Daoy (cell line): ENCODE measurements around the gene NFIB. TPM values are rescaled to one million over a fixed set of nuclear protein-coding genes. Genes with fewer than 3 reads are reported as not detected.

Experiments used
- DNase-seq: peaks from one replicate; pipeline ENCODE4 v3.0.0-alpha.2; 2015; ENCODE audit warnings: low read depth
- total RNA-seq: library from RNA; depleted of rRNA; stranded (reverse); fragments of >200 nt; shearing (Covaris generic); gene quantifications from 2 replicates; pipeline ENCODE4 v1.2.3, GENCODE V29; 2014

The NFIB gene
- total RNA-seq, 1 experiment from 2014 or later, result 19.4 TPM

DNA sequence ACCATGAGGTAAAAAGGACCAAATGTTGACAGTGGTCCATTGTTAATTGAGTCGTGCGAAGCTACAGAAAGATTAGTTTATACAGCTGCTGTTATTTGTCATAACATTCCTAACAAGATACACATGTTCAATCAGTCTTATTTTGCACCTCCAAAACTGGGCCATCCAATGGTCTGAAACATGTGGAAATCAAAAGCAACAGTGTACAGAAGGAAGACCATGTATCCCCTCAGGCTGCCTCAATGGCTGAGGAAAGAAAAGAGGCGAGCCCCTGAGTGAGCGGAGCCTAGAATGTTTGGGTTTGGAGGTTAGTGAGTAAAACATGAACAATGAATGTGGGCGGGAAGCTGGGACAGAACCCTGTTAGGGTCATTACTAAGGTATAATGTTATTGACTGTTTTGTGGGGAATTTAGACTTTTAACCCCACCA lies 35.6 kb downstream of the NFIB start:
- DNase-seq, result peak; percentile 94

DNA sequence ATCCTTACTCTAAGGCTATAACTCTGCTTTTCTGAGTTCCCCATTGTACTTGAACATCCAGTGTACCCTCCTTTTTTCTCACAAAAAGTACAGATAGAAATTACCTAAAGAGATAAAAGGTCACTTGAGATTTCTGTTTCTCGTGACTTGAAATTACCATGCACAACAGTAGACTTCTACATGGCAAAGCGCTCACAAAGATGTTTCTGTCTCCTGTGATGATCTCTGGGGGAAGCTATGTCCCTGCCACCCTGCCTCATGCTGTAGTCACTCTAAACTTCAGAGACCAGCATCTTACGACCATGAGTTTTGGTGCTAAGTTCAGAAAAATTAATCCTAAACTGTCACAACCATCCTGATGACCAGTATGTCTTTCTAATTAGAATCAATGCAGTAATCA lies 36.2 kb downstream of the NFIB start:
- DNase-seq, result peak; percentile 30

GRCh38 chr9:14277244-14277643 lies 36.7 kb downstream of the NFIB start:
- DNase-seq, result peak; percentile 72

DNA sequence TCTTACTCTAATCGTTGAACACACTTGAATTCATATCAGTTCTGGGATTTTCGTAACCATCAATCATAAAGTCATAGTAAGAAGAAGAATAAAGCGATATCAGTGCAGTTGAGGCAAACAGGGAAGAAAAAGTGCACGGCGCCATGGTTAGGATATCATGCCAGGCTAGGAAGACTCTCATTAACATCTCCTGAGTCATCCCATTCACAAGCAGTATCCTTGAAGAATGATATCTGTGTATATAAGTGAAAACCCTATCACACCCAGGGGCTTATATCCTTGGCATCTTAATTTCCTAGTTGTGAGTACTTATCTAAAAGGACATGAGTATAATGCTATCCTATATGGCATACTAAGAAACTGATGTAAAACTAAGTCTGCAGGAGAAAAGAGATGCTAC lies 38.6 kb downstream of the NFIB start:
- peak; percentile 35 for DNase-seq

DNA sequence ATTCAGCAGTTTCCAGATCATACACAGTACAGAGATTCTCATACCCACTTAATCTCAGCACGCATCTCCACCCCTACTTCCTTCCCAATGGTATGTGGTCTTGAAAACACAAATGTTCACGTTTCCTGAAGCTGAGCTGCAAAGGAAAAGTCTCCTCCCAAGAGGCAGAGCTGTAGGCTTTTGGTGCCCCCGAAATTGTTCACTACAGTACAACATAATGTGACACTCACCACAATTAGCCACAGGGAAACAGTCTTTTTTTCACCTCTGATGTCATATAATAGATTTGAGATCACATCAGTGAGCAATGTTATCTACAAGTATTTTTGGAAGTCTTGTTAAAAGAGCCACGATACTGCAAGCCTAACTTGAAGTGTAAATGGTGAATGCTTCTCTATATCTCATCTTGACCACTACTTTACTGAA lies 40.2 kb downstream of the NFIB start:
- peak; percentile 70 for DNase-seq

GRCh38 chr9:14272927-14273528 lies 40.9 kb downstream of the NFIB start:
- DNase-seq, result no peak

DNA sequence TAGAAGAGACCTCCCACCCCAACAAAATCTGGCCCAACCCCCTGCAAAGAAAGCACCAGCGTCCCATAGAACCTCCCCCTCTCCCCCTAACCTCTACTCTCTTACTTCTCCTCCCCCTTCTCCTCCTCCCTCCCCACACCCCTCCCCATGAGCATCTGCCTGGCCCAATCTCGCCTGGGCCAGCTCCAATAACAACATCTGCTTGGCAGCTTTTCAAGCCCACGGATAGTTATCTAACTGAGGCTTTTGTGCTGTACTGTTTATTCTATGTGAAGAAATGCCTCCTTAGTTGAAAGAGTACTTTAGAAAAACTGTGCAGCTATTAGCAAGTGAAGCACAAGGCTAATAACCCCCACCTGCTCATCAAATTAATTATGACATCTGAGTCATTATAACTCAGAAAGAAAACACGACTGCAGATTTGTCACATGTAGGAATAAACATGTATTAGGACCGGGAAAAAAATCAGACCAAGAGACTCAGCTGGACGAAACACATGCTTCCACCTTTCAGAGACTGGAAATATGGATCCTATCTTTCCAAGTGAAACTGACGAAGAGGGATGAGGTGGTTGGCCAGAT lies 42.8 kb downstream of the NFIB start:
- DNase-seq, result peak; percentile 93

DNA sequence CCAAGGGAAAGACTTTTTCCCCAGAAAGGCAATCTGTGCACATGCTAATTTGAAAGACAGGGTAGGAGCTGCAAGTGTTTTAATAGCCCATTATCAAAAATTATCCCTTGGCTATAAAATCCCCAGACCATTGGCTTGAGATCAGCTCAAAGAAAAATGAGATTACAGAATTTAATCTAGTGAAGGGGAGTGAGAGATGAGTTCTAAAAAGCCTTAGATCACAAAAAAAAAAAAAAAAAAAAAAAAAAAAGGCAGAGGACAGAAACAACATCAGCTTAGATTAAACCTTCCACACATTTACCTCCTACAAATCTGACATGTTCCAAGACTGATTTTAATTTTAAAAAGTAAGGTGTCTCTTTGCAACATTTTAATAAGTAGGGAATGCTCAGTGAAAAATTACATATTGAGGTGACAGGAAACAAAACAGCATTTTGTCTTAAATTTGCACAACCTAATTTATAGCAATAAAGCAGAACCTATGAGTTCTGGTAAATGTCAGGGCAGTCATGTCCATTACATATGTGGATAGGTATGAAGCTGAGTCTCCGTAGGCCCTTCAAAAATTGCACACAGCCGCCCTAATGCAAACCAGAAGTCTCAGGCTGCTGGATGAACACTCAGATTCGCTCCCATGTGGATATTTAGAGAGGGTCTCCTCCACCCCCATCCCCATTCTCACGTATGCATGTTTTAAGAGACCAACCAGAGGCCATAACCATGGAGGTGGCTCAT lies 43.4 kb downstream of the NFIB start:
- DNase-seq, result peak; percentile 52

GRCh38 chr9:14269916-14270315 lies 44.0 kb downstream of the NFIB start:
- DNase-seq, result no peak

DNA sequence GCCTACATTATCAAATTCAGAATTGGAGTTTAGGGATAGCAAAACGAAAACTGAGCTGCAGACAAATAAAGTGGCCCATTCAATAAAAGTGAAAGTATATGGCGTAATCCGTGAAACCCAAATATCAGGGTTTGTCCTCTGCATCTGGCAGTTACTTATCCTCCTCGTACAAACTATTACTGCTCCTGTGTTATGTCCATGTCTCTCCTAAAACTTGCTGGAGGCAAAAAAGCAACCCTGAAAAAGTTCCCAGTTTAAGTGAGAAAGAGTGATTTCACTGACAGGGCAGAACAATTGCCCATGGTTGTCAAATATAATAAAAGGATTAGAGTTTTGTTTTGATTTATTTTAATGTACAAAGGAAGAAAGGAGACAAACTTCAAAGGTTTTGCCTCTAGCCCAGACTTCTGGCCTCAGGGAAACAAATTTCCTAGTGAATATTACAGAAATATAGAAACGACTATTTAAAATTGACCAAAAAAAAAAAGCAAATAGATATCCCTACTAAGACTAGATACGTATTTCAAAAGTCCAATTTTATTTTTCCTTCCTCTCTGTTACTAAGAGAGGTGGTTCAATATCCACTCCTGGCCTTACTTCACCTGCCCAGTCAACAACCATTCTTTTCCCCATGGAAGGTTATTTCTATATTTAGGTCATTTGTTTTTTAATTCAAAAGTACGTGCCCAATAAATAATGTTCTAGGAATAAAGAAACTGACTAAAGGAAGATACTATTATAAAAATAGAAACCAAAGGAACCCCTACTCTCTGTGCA lies 50.0 kb downstream of the NFIB start:
- no peak for DNase-seq

GRCh38 chr9:14262827-14263226 lies 51.1 kb downstream of the NFIB start:
- no peak for DNase-seq

GRCh38 chr9:14261616-14262015 lies 52.3 kb downstream of the NFIB start:
- DNase-seq, result no peak

- DNase-seq, result no peak
These were observed 53.8 kb downstream of the NFIB start for GRCh38 chr9:14260101-14260500.

DNA sequence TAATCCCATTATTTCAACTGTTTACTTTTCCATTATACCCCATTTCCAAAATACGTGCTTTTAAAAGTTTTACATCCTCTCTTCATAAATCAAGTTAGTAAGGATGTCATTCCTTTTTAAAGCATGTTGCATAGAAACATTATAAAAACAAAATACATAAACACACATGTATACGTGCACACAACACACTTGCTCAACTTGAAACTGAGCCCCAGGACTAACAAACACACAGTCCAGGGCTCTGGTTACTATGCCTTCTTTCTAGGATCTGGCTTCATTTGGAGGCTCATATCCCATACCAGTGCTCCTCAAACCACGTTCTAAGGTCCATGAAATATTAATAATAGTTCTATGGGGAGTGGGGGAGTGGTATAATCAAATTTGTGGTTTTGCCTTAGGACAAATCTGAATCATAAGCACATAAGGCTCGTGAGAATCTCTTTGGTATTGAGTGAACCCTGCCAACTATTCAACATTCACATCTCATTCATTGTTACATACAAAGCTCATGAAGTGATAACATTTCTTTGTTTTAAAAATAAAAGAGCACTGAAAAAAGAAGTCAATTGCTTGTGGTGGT lies 55.2 kb downstream of the NFIB start:
- no peak for DNase-seq

- DNase-seq, result no peak
These were observed 55.8 kb downstream of the NFIB start for GRCh38 chr9:14258156-14258555.

DNA sequence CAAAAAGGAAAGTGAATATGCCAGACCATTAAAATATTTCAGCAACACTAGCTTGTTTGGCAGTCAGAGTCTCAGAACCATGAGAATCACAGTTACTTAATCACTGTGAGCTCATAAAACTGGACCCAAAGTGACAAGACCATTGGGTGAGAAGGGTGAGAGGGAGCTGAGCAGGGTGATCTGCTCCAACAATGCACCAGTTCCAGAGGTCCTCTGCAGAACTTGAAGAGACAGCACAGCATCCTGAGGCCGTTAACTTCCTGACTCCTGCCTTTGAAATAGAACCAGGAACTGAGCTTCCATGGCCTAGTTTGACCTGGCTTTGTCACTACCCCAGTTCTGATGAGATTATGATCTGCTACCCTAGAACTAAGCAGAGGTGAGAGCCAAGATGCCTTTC lies 57.4 kb downstream of the NFIB start:
- DNase-seq, result no peak

DNA sequence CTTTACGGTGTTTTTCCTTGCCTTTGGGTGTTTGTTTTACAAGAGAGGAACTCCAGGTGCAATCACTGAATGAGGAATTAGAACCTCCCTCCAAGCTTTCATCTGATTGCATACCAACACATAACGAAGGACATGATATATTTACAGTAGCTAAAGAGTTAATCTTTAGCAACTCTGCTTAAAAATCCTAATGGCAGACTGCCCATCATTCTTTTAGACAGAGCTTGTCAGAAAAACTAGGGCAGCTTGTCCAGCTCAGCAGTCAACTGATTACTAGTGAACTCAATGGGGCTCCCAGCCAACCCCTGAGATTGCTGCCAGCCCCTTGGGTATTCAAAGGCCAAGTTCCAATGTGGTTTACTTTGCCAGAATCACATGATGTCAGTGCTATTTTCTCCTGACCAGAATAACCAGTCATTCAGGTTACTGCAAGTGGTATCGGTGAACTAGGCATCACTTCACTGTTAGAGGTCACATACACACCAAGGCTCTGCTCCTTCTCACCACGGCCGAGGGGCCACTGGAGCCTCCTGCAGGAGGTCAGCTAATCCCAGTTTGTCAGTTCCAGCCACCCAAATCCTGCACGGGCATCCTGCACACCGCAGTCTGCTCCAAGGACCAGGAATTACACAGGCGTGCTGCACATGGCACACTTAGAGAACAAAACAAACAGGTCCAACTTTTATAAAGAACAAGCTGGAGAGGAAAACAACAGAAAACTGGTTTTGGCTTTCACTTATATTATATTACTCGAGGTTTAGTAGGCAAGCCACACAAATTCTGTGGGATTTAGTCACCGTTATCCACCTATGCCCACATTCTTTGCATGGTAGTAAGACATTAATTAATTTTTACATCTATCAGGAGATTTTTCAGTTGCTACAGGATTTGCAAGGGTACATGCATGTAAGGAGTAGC lies 62.5 kb downstream of the NFIB start:
- peak; percentile 91 for DNase-seq

GRCh38 chr9:14250794-14251153 lies 63.2 kb downstream of the NFIB start:
- no peak for DNase-seq

- DNase-seq, result no peak
These were observed 64.4 kb downstream of the NFIB start for GRCh38 chr9:14249527-14249926.

DNA sequence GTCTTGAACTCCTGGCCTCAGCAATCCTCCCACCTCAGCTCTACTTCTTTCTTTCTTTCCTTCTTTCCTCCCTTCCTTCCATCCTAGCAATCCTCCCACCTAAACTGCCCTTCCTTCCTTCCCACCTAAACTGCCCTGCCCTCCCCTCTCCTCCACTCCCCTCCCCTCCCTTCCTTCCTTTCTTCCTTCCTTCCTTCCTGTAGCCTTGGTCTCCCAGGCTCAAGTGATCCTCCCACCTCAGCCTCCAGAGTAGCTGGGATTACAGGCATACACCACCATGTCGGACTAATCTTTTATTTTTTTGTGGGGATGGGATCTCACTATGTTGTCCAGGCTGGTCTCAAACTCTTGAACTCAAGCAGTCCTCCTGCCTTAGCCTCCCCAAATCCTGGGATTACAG lies 65.8 kb downstream of the NFIB start:
- no peak for DNase-seq

- DNase-seq, result no peak
These were observed 66.4 kb downstream of the NFIB start for GRCh38 chr9:14247577-14247976.
